CD4-positive, alpha-beta T cell treated with Interleukin-6 at 100 ng/mL for 8 hours (primary cell): ENCODE measurements around the gene SMTNL1.
A peak's percentile ranks its signal among the peaks of the same experiment; 100 is the strongest.
"Not testable (repeated sequence)": the region's sequence is repeated elsewhere in the genome, so short reads cannot be mapped to it uniquely, and the experiment has no call there.

Source experiments
- DNase-seq: peaks from one replicate; pipeline ENCODE4 v3.0.0-alpha.2; 2020; ENCODE audit warnings: mixed read lengths, low spot score

SMTNL1 gene

GRCh38 chr11:57508341-57509170 lies 28.8 kb upstream of the SMTNL1 start:
- no peak for DNase-seq

DNA sequence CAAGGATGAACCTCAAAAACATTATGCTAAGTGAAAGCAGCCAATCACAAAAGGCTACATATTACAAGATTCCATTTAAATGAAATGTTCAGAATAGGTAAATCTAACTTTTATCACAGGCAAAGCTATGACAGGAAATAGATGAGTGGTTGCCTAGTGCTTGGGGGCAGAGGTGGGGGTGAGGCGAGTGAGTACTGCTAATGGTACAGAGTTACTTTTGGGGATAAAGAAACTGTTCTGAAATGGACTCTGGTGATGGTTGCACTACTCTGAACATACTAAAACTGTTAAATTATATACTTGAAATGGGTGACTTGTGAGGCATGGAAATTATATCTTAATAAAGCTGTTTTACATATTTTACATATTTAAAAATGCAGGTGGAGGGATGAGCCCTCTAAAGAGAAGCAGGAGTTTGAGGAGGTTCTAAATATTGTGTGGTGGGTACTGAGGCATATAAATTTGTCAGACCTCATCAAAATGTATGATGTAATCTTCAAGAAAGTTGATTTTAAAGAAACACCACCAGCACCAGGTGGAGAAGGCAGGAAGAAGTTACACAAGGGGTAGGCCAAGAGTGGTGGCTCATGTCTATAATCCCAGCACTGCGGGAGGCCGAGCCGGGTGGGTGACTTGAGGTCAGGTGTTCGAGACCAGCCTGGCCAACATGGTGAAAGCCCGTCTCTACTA lies 25.5 kb upstream of the SMTNL1 start:
- DNase-seq = no peak

- DNase-seq = no peak
Observed at GRCh38 chr11:57512646-57513451, 24.5 kb upstream of the SMTNL1 start.

GRCh38 chr11:57513452-57513795 lies 24.0 kb upstream of the SMTNL1 start:
- DNase-seq = no peak

- DNase-seq = peak; percentile 12
Observed at GRCh38 chr11:57513911-57514537, 23.4 kb upstream of the SMTNL1 start.

- peak; percentile 25 for DNase-seq
Observed at GRCh38 chr11:57514538-57515331, 22.7 kb upstream of the SMTNL1 start.

- no peak for DNase-seq
Observed at GRCh38 chr11:57515332-57516060, 21.9 kb upstream of the SMTNL1 start, which contains the start of gene SLC43A1. Gene SLC43A1 (minus strand): TSS chr11:57515702. CDS start chr11:57514111, 1,591 bp downstream.

GRCh38 chr11:57516061-57516443 lies 21.3 kb upstream of the SMTNL1 start:
- DNase-seq = no peak

DNA sequence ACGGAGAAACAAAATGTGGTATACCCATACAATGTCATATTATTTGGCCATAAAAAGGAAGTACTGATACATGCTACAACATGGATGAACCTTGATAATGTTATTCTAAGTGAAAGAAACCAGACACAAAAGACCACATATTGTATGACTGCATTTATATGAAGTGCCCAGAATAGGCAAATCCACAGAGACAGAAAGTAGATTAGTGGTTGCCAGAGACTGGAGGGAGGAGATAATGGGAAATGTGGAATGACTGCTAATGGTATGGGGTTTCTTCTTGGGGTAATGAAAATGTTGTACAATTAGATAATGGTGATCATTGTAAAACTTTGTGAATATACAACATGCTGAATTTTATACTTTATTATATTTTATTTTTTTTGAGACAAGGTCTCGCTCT lies 16.3 kb upstream of the SMTNL1 start:
- no peak for DNase-seq

DNA sequence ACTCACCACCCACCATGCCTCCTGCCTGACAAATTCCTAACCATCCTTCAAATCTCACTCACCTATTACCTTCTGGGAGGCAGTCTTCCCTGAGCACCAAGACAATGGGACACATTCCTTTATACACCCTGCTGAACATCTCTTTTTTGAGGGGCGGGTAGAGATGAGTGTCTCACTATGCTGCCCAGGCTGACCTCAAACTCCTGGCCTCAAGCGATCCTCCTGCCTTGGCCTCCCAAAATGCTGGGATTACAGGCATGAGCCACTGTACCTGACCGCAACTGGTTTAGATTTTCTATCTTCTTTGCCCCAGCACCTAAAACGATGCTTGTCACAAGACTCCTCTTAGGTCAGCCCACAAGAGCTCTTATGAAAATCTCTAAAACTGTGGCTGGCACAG lies 14.0 kb upstream of the SMTNL1 start:
- DNase-seq = no peak

DNA sequence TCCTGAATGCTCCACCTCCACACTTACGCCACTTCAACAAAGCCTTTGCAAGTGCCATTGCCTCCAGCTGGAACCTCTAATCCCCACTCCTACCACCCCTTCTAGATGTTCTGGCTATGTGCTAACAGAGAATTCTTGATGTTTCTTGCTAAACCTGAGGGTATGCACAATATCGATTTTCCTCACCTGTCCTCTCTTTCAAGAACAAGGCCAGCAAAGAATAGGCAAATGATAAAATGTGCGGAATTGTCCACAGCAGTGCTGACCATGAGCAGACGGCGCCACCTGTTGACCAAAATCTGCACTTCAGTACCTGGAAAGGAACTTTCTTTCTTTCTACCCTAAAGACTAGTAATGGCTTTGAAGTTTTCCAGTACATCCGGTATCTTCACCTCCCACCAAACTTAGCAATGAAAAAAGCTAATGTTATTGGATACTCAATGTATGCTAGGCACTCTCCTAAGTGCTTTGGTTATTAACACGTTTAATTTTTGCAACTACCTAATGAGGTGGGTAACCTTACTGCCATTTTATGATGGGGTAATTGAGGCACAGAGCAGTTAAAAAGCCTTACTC lies 10.3 kb upstream of the SMTNL1 start:
- peak; percentile 70 for DNase-seq

DNA sequence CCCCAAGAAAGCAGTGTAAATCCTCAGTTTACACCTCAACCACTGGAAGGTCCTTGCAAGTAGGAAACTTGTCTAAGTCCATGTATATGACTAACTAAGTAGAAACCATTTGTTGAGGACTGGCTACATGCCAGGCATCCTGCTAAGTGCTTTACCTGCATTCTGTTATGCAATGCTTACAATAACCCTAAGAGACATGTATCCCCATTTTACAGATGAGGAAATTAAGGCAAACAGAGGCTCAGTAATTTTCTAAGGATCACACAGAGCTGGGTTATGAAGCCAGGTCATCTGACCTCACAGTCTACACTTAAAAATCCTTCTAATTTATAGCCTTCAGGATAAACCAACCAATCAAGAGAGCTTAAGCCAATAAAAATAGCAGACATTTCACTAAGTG lies 8.4 kb upstream of the SMTNL1 start:
- DNase-seq = no peak

GRCh38 chr11:57530215-57530595 lies 7.2 kb upstream of the SMTNL1 start:
- no peak for DNase-seq

GRCh38 chr11:57530596-57531507 lies 6.5 kb upstream of the SMTNL1 start, which contains the start of gene TIMM10:
Gene TIMM10 (minus strand): TSS chr11:57530754. CDS start chr11:57530189, 565 bp downstream.
- DNase-seq = peak; percentile 97

DNA sequence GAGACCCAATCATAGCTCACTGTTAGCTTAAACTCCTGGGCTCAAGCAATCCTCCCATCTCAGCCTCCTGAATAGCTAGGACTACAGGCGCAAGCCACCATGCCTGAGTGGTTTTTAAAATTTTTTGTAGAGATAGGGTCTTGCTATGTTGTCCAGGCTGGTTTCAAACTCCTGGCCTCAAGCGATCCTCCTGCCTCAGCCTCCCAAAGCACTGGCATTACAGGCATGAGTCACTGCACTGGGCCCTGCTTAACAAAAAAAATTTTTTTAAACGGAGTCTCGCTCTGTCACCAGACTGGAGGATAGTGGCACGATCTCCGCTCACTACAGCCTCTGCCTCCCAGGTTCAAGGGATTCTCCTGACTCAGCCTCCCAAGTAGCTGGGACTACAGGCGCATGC lies 2.9 kb upstream of the SMTNL1 start:
- not testable (repeated sequence) for DNase-seq

DNA sequence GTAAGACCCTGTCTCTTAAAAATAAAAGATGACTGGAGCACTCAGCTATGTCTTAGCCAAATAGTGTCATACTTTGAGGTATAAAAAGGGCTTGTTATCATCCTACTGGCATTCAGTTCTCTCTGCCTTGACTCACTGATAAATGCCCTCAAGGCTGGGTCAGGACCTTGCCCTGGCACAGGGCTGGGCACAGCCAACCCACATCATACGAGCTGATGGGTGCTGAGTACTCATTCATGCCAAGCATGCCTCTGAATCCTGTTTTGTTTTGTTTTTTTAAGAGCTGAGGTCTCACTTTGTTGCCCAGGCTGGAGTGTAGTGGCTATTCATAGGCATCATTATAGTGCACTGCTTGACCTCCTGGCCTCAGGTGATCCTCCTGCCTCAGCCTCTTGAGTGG lies 1.9 kb downstream of the SMTNL1 start:
- no peak for DNase-seq

GRCh38 chr11:57541169-57541568 lies 3.8 kb downstream of the SMTNL1 start:
- no peak for DNase-seq

DNA sequence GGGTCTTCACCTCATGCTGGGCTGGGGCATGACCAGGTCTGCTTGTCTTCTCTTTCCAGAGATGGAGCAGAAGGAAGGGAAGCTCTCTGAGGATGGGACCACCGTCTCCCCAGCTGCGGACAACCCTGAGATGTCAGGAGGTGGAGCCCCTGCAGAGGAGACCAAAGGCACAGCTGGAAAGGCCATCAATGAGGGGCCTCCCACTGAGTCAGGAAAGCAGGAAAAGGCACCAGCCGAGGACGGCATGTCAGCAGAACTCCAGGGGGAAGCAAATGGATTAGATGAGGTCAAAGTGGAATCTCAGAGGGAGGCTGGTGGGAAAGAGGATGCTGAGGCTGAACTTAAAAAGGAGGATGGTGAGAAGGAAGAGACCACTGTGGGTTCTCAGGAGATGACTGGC lies 5.2 kb downstream of the SMTNL1 start:
- DNase-seq = no peak

GRCh38 chr11:57543593-57543992 lies 6.2 kb downstream of the SMTNL1 start:
- no peak for DNase-seq
